ENCODE data around the gene RHOBTB1. TPM values are rescaled to one million over a fixed set of nuclear protein-coding genes. Genes with fewer than 3 reads are reported as not detected.

Gene RHOBTB1
- polyA plus RNA-seq, 1 experiment, result 17.3 TPM

DNA sequence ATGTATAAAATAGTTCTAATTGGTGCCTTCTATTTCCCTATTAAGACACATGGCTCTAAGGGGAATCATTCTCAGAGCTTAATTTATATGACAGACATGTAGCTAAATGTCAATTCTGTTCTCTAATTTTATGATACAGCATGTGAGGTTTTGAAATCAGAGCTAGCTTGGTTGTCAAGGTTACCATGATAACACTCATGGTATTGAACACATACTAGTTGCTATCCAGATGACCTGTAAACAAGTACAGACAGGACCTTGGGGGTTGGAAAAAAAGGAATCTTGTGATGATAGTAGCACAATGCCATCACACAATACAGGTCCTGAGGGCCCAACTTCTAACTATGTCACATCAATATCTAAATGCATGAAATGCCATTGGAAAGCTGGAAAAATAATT, 49.2 kb downstream of the RHOBTB1 start:
- Histone ChIP-seq H3K4me3 (ENCODE audit: low read depth, low read length) (no peak overlapping the region), H3K27me3 (ENCODE audit: control insufficient read depth, insufficient read depth, low read length) (no peaks in the 10 kb centered on the region), H3K36me3 (ENCODE audit: control insufficient read depth, insufficient read depth, low read length) (no peaks in the 10 kb centered on the region; the same call in 1 of the 2 replicates)
- DNase-seq (ENCODE audit: low read depth), result no peak
- CTCF ChIA-PET, result interaction anchor here (1.0 to 1.5 kb wide), 3 partner anchors 8 to 11 kb away, joined by 3 to 4 read pairs (median 3); no protein-coding TSS in a partner anchor
- TF ChIP-seq, protein P1, sequence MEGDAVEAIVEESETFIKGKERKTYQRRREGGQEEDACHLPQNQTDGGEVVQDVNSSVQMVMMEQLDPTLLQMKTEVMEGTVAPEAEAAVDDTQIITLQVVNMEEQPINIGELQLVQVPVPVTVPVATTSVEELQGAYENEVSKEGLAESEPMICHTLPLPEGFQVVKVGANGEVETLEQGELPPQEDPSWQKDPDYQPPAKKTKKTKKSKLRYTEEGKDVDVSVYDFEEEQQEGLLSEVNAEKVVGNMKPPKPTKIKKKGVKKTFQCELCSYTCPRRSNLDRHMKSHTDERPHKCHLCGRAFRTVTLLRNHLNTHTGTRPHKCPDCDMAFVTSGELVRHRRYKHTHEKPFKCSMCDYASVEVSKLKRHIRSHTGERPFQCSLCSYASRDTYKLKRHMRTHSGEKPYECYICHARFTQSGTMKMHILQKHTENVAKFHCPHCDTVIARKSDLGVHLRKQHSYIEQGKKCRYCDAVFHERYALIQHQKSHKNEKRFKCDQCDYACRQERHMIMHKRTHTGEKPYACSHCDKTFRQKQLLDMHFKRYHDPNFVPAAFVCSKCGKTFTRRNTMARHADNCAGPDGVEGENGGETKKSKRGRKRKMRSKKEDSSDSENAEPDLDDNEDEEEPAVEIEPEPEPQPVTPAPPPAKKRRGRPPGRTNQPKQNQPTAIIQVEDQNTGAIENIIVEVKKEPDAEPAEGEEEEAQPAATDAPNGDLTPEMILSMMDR (IDR thresholded peaks at IDR 0.05; ENCODE audit: insufficient read depth, low read depth, low read length), result no peak
- POLR2A ChIA-PET, result no interaction called here

DNA sequence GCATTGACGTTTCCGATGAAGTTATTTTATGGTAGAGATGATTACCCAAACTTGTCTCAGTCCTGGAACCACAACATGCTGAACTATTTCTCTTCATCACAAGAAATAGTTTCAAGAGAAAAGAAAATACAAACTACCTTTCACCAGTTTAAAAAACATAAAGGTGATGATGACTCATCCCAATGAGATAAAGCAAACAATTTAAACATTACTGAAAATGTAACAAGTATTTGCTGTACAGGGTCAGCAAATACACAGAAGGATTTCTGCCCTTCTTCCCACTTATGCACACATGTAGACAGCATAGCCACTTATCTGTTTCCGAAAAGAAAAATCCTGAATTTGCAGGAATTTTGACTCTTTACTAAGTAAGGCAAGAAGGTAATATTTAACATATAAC, 50.8 kb downstream of the RHOBTB1 start:
- H3K27me3 ChIP-seq (ENCODE audit: control insufficient read depth, insufficient read depth, low read length), result no peaks in the 10 kb centered on the region
- POLR2A ChIA-PET, result no interaction called here
- CTCF ChIA-PET, result interaction anchor here (1.4 kb wide), 1 partner anchor 13 kb away, joined by 3 read pairs; no protein-coding TSS in a partner anchor
- TF ChIP-seq, protein P1 (IDR thresholded peaks at IDR 0.05; ENCODE audit: insufficient read depth, low read depth, low read length), result no peak
- no peak for DNase-seq (ENCODE audit: low read depth)
- H3K36me3 ChIP-seq (ENCODE audit: control insufficient read depth, insufficient read depth, low read length), result peaks cover 2% of the 10 kb centered on the region
- no peak overlapping the region for H3K4me3 ChIP-seq (ENCODE audit: low read depth, low read length)

DNA sequence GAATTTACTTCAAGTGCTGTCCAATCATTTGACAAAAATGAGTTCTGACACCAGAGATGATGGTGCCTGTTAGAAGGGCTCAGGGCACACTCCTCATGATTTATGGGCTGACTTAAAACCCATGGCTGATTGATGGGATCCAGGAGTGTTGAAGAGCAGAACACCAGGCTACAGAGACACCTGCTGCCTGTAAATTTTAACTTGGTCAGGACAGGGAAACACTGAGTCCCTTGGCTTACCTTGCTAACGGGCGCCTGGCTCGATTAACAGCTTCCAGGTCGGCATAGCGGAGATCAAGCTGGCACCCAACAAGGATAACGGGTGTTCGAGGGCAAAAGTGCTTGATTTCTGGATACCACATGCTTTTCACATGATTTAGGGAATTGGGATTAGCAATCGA, 51.4 kb downstream of the RHOBTB1 start:
- ChIA-PET CTCF (interaction anchor here (1.4 kb wide), 1 partner anchor 13 kb away, joined by 3 read pairs; no protein-coding TSS in a partner anchor), POLR2A (no interaction called here)
- no peaks in the 10 kb centered on the region for H3K27me3 ChIP-seq (ENCODE audit: control insufficient read depth, insufficient read depth, low read length)
- TF ChIP-seq, protein P1 (IDR thresholded peaks at IDR 0.05; ENCODE audit: insufficient read depth, low read depth, low read length), result no peak
- peaks cover 5% of the 10 kb centered on the region for H3K36me3 ChIP-seq (ENCODE audit: control insufficient read depth, insufficient read depth, low read length)
- DNase-seq (ENCODE audit: low read depth), result no peak
- no peak overlapping the region for H3K4me3 ChIP-seq (ENCODE audit: low read depth, low read length)

DNA sequence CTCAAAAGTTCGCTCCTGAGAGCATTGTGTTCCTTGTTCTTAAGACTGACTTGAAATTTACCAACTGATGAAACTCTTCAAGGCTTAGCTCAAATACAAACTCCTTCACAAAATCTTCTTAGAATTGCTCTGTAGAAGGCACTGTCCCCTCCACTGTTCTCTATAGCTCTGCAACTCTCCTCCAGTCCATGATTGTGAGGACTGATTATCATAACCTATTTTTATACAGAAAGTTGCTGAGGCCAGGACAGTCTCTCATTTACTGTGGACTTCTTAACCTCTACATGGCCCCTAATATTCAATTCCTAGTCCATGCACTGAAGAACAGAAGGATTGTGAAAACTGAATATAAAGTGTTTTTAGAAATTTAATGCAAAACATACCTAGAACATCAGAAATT, 53.2 kb downstream of the RHOBTB1 start:
- no peaks in the 10 kb centered on the region for H3K27me3 ChIP-seq (ENCODE audit: control insufficient read depth, insufficient read depth, low read length)
- CTCF ChIA-PET, result no interaction called here
- POLR2A ChIA-PET, result no interaction called here
- peaks cover 7% of the 10 kb centered on the region for H3K36me3 ChIP-seq (ENCODE audit: control insufficient read depth, insufficient read depth, low read length)
- TF ChIP-seq, protein P1 (IDR thresholded peaks at IDR 0.05; ENCODE audit: insufficient read depth, low read depth, low read length), result no peak
- no peak overlapping the region for H3K4me3 ChIP-seq (ENCODE audit: low read depth, low read length)
- DNase-seq (ENCODE audit: low read depth), result no peak

DNA sequence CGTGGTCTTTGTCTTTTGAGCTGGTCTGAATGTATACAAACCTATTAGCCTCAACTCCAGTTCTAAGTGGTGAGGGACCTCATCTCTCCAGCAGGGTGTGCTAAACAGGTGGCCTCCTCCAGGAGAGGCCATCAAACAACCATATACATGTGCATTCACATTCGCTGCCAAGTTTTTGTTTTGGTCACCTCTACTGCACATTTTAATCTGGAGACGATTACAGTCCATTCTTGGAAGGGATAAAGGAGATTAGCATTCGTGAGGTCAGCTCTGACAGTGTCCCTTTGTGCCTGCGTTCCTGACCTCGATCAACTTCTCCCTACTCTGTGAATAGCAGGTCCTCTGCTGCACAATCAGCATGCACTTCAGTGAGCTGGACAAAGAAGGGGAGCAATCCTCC, 60.8 kb downstream of the RHOBTB1 start:
- ChIA-PET CTCF (interaction anchor here (0.8 to 1.8 kb wide), 7 partner anchors 10 to 79 kb away, joined by 3 to 10 read pairs (median 3); no protein-coding TSS in a partner anchor), POLR2A (no interaction called here)

More for the DNA sequence above, 60.8 kb downstream of the RHOBTB1 start:
- no peak for DNase-seq (ENCODE audit: low read depth)
- peaks cover 8% of the 10 kb centered on the region for H3K36me3 ChIP-seq (ENCODE audit: control insufficient read depth, insufficient read depth, low read length)
- no peaks in the 10 kb centered on the region for H3K27me3 ChIP-seq (ENCODE audit: control insufficient read depth, insufficient read depth, low read length)
- TF ChIP-seq, protein P1 (IDR thresholded peaks at IDR 0.05; ENCODE audit: insufficient read depth, low read depth, low read length), result peak; percentile 55
- H3K4me3 ChIP-seq (ENCODE audit: low read depth, low read length), result no peak overlapping the region

All from BJ (cell line).